K562 (cell line): Measurements from ENCODE around the gene PYDC1. TPM values are rescaled to one million over a fixed set of nuclear protein-coding genes. Genes with fewer than 3 reads are reported as not detected.
A peak's percentile ranks its signal among the peaks of the same experiment; 100 is the strongest.

Experiments
- ATAC-seq: fragments of 200-7000 bp; cut with Tn5 transposase; 3 replicates; pipeline ENCODE4 v1.9.1; 2020; ENCODE audit warnings: moderate library complexity
- BruUV-seq: library from RNA; stranded (reverse); fragments of 400-500 nt; replicated peaks from 2 replicates; lab custom pipeline; 2021; lab: Mats Ljungman, UMichigan
- CTCF ChIA-PET: fragments of 300-600 bp; formaldehyde crosslinking; extraction: SDS; loops from one replicate; lab custom pipeline; 2021; ENCODE audit warnings: low intra/inter-chr PET ratio; lab: Yijun Ruan, JAX
- POLR2A ChIA-PET: fragments of 300-600, 350-650 bp; sonication (Branson Sonifier 250); formaldehyde crosslinking; extraction: SDS; loops from one replicate; lab custom pipeline; 2021; ENCODE audit warnings: antibody characterized with exemption, inconsistent platforms; lab: Yijun Ruan, JAX
- DNase-seq, 4 experiments: peaks; one replicate each; pipeline versions ENCODE4 v3.0.0 to v3.0.0-alpha.2; 2011 to 2018; ENCODE audit warnings: low spot score in 3 of 4, mixed read lengths in 3 of 4; ENCODE audit errors: extremely low read depth in 1 of 4
- FAIRE-seq: peaks from 2 replicates; lab custom pipeline; 2011; peaks lifted over from hg19 to GRCh38; lab: Jason Lieb, UNC
- H2AFZ ChIP-seq: 2 replicates; pipeline ENCODE4 v1.6.0; 2011; ENCODE audit warnings: low read depth, low read length, control low read depth, inconsistent platforms
- H3K27ac ChIP-seq: fragments of 200-600 bp; 3 replicates; pipeline ENCODE4 v1.8.0; 2011; ENCODE audit warnings: low read depth, mild to moderate bottlenecking, control low read depth, inconsistent platforms, low read length, moderate library complexity, mixed read lengths; ENCODE audit errors: extremely low read depth
- H3K27me3 ChIP-seq, 2 experiments: fragments of 300-600 bp in 1 of 2; 2 replicates in 1 of 2; 3 replicates in 1 of 2; pipeline versions ENCODE4 v1.6.0 to v1.8.0; 2011; ENCODE audit warnings: inconsistent platforms in 2 of 2, low read length in 2 of 2, mild to moderate bottlenecking in 1 of 2, mixed read lengths in 1 of 2, moderate library complexity in 1 of 2; ENCODE audit not compliant: control insufficient read depth in 2 of 2, insufficient read depth in 2 of 2
- H3K36me3 ChIP-seq: fragments of 300-600 bp; 3 replicates; pipeline ENCODE4 v1.8.0; 2011; ENCODE audit warnings: mild to moderate bottlenecking, low read length, inconsistent platforms; ENCODE audit not compliant: control insufficient read depth, insufficient read depth
- H3K4me1 ChIP-seq, 2 experiments: fragments of 200-600 bp in 1 of 2; replicated peaks in 1 of 2; 2 replicates in 1 of 2; 3 replicates in 1 of 2; pipeline versions ENCODE4 v1.5.1 to v1.8.0; 2011; ENCODE audit warnings: inconsistent platforms in 2 of 2, low read length in 2 of 2, mild to moderate bottlenecking in 1 of 2, mixed read lengths in 1 of 2, moderate library complexity in 1 of 2; ENCODE audit not compliant: control insufficient read depth in 2 of 2, insufficient read depth in 2 of 2
- H3K4me2 ChIP-seq: 2 replicates; pipeline ENCODE4 v1.6.1; 2011; ENCODE audit warnings: low read length, control low read depth, inconsistent platforms, mixed read lengths; ENCODE audit not compliant: insufficient read depth
- H3K4me3 ChIP-seq: fragments of 200-600 bp; sonication (generic), shearing (Covaris generic); 2 replicates; pipeline ENCODE4 v1.5.1; 2016; ENCODE audit warnings: control low read depth, inconsistent platforms
- H3K79me2 ChIP-seq: fragments of 200-600 bp; 3 replicates; pipeline ENCODE4 v1.8.0; 2011; ENCODE audit warnings: low read length, inconsistent platforms; ENCODE audit not compliant: control insufficient read depth, insufficient read depth
- H3K9ac ChIP-seq, 2 experiments: 2 replicates each; pipeline versions ENCODE4 v1.6.0 to v1.6.1; 2011; ENCODE audit warnings: low read depth in 2 of 2, low read length in 2 of 2, control low read depth in 1 of 2, inconsistent platforms in 1 of 2, mild to moderate bottlenecking in 1 of 2, mixed read lengths in 1 of 2; ENCODE audit not compliant: insufficient read depth in 1 of 2
- H3K9me1 ChIP-seq: one replicate; pipeline ENCODE4 v1.6.0; 2011; ENCODE audit warnings: inconsistent platforms, mild to moderate bottlenecking, low read length, moderate library complexity; ENCODE audit not compliant: control insufficient read depth, insufficient read depth
- H3K9me3 ChIP-seq: replicated peaks from 2 replicates; pipeline ENCODE4 v1.5.1; 2011; ENCODE audit warnings: low read depth, low read length, inconsistent platforms; ENCODE audit not compliant: control insufficient read depth, insufficient read depth
- H4K20me1 ChIP-seq: replicated peaks from 2 replicates; pipeline ENCODE4 v1.6.1; 2011; ENCODE audit warnings: low read length, inconsistent platforms, mixed read lengths; ENCODE audit not compliant: control insufficient read depth, insufficient read depth
- EGR1 ChIP-seq: fragments of 450-650 bp; conservative IDR thresholded peaks from 2 replicates; pipeline ENCODE4 v1.6.1; 2017; ENCODE audit warnings: mild to moderate bottlenecking
- PRDM10 ChIP-seq: fragments of 450-650 bp; IDR thresholded peaks from 2 replicates; pipeline ENCODE4 v1.6.1; 2018; ENCODE audit not compliant: partially characterized antibody
- ZNF408 ChIP-seq: fragments of 250-450 bp; sonication (Bioruptor Pico); IDR thresholded peaks from 2 replicates; pipeline ENCODE4 v1.4.0; 2020; ENCODE audit warnings: low read depth, mild to moderate bottlenecking, moderate library complexity
- WGBS: fragments of 100-300 bp; shearing (Covaris generic); methylation state at CpG from one replicate; pipeline ENCODE4 v1.1.6; 2016; ENCODE audit warnings: low coverage, mixed read lengths; ENCODE audit not compliant: insufficient coverage; ENCODE audit errors: missing lambda C conversion rate; 5-methylcytosine and 5-hydroxymethylcytosine counted together
- in situ Hi-C: fragments of 300-500 bp; cut with MboI; formaldehyde crosslinking; loops from 4 replicates; pipeline ENCODE4 v1.15.0; 2018; ENCODE audit warnings: inconsistent platforms, mixed read lengths
- intact Hi-C: fragments of 100-400 bp; cut with micrococcal nuclease; formaldehyde crosslinking; loops from 2 replicates; pipeline ENCODE4 v1.14.2; 2022
- polyA plus RNA-seq, 8 experiments: library from polyadenylated mRNA; depleted of rRNA in 4 of 8; stranded (reverse) in 5 of 8; unstranded in 3 of 8; fragments of >200 nt; fragmentation: Nextera tagmentation in 2 of 8; fragmentation: Illumina TruSeq in 1 of 8; extraction: Ambion mirVana in 2 of 8; extraction: Trizol in 1 of 8; gene quantifications; 2 replicates each; pipeline versions ENCODE4 v1.2.1 to v1.2.3, GENCODE V29; 2011 to 2014; ENCODE audit warnings: inconsistent platforms in 1 of 8, missing spikeins in 1 of 8
- total RNA-seq, 7 experiments: library from RNA; depleted of rRNA in 6 of 7; stranded (reverse); fragments of >200 nt in 6 of 7; fragmentation: Illumina TruSeq in 2 of 7; extraction: Trizol in 2 of 7; gene quantifications; 2 replicates each; pipeline versions ENCODE4 v1.2.1 to v1.2.3, GENCODE V29; 2011 to 2021; ENCODE audit warnings: low replicate concordance in 1 of 7

PYDC1 gene
- total and polyA plus RNA-seq, 9 of the 15 experiments (the other 6 are each of a cell fraction or from before 2014, with no cell fraction given) = not detected

DNA sequence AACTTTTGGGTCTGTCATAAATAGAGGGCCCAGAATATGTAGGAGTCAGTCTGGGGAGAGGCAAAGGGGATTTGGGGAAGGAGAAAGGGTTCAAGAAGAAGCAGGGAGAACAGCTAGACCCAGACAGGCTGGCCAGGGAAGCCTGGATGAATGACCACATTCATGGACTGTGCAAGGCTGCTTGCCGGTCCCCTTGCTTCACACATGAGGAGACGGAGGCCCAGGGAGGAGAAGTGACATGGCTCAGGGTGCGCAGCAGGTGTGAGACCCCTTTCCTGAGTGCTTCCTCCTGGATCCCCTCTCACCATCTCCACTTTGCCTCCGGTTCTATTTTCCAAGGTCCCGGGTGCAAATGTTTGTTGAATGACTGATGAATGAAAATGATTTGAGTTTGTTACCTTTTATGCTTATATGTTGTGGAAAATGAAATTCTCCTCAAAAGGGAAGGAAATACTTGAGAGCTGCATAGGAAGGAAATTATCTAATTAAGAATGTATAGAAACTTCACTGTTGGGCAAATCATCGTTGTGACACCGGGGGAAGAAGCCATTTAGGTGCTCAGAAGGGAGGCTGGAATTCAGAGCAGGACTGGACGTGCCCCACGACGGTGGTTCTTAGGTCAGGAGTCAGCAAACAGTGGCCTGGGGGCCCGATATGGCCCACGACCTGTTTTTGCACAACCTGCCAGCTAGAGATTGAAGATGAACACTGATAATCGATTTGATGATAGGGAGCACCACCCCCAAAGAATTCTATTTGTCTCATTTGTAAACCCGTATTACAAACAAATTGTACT, 43.4 kb upstream of the PYDC1 start:
- Histone ChIP-seq H3K79me2 (no peaks in the 10 kb centered on the region), H3K4me1 (peaks cover 13 to 19% of the 10 kb centered on the region in 2 experiments), H3K27ac (no peak overlapping the region), H3K9me1 (no peaks in the 10 kb centered on the region), H3K4me2 (no peak overlapping the region), H3K36me3 (no peaks in the 10 kb centered on the region), H3K27me3 (no peaks in the 10 kb centered on the region), H4K20me1 (no peaks in the 10 kb centered on the region), H2AFZ (0 out of 2 replicates have a peak overlapping the region, but pooled peaks have one; percentile 23), H3K9me3 (no peaks in the 10 kb centered on the region), H3K4me3 (no peak overlapping the region), H3K9ac (no peak overlapping the region)
- TF ChIP-seq EGR1 = no peak
- no peak for TF ChIP-seq ZNF408 (CRISPR knock-in tag)
- TF ChIP-seq PRDM10 = peak; percentile 68
- POLR2A ChIA-PET = interaction anchor here (0.7 to 1.7 kb wide), 2 partner anchors 9 to 184 kb away, joined by 4 to 11 read pairs; no protein-coding TSS in a partner anchor
- intact Hi-C loops (no loop called here), in situ Hi-C loops (no loop called here)
- CTCF ChIA-PET = no interaction called here
- ATAC-seq (peak; percentile 27; the same call in 2 of the 3 replicates), DNase-seq (peak in 1 of 4 experiments; percentile 5), FAIRE-seq (no peak)
- no TSS peak for BruUV-seq
- WGBS = 35% methylated on average over 13 of the region's 14 CpGs
